ENCODE results near the gene BRSK2.

GRCh38 chr11:1402355-1403077 lies 12.8 kb downstream of the BRSK2 start:
- TF ChIP-seq EZH2 (IDR thresholded peaks at IDR 0.05; ENCODE audit: insufficient read depth, low read length) (no peak), CTCF (IDR thresholded peaks at IDR 0.05; ENCODE audit: insufficient read depth, low read depth, low read length) (no peak)
